HG02970 (cell line): Measurements from ENCODE around the gene CARHSP1.
"Not testable (repeated sequence)": the region's sequence is repeated elsewhere in the genome, so short reads cannot be mapped to it uniquely, and the experiment has no call there.

Experiments
- ATAC-seq: cut with Tn5 transposase; IDR thresholded peaks from one replicate; pipeline ENCODE4 v1.9.1; 2021; ENCODE audit warnings: mild to moderate bottlenecking, moderate library complexity, moderate number of reproducible peaks; ENCODE audit not compliant: unreplicated experiment, low FRiP score

CARHSP1 gene

GRCh38 chr16:8804313-8804712 lies 64.5 kb downstream of the CARHSP1 start:
- no peak for ATAC-seq

GRCh38 chr16:8803733-8804132 lies 65.1 kb downstream of the CARHSP1 start:
- ATAC-seq, result not testable (repeated sequence)
